ENCODE measurements around the gene GATA5. TPM values are rescaled to one million over a fixed set of nuclear protein-coding genes. Genes with fewer than 3 reads are reported as not detected.
"Not testable (repeated sequence)": the region's sequence is repeated elsewhere in the genome, so short reads cannot be mapped to it uniquely, and the experiment has no call there.

GATA5 gene
- polyA plus RNA-seq, 6 donors from 2014 or later, result not detected

DNA sequence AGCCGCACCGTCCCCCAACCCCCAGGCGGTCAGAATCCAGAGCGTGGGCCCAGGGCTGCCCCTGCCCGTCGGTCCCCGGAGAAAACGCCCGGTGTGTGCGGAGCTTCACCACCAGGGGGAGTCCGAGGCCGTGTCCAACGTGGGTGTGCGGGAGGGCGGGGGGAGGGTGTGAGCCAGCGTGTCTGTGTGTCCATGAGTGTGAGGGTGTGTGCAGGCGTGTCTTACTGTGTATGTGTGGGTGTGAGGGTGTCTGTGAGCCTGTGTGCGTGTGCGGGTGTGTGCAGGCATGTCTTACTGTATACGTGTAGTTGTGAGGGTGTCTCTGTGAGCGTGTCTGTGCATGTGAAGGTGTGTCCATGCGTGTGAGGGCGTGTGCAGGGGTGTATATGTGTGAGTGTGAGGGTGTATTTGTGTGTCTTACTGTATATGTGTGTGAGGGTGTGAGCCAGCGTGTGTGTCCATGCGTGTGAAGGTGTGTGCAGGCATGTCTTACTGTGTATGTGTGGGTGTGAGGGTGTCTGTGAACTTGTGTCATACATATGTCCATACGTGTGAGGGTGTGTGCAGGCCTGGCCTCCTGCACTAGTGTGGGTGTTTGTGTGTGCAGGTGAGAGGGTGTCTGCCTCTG lies 24.6 kb upstream of the GATA5 start:
- Mint-ChIP-seq H3K36me3 (no peaks in the 10 kb centered on the region), H3K9me3 (peaks cover 0 to 5% (median 0%) of the 10 kb centered on the region in 7 donors), H3K27ac (peak overlapping the region in 3 of 6 donors; percentile 21 to 88 (median 53)), H3K27me3 (no peaks in the 10 kb centered on the region), H3K4me3 (peak overlapping the region in 1 of 8 donors; percentile 37), H3K4me1 (peaks cover 20 to 27% (median 21%) of the 10 kb centered on the region in 3 donors)
- DNase-seq, result peak; percentile 68
- ATAC-seq (ENCODE audit: low read depth in 2 of 2), result peak; percentile 49 to 67

DNA sequence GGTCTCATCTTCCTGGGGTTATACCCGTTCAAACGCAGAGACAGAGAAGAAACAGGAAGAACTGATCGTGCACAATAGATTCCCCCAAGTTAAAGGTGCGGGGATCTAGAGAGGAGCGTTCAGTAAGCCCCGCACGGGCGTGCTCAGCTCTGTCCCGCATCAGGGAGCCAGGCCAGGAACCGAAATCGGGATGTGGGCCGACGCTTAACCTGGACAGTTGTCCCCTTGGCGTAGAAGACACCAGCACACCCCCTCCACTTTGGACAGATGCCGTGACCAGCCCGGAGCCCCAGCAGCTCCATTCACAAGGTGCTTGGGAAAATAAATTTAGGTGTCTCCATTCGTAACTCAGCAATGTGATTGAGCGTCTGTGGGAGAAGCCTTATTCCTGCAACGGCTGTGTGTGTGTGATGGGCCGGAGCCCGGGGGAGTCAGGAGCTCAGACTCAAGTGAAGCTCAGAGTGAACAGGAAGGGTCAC lies 24.0 kb upstream of the GATA5 start:
- DNase-seq (no peak), ATAC-seq (ENCODE audit: low read depth in 2 of 2) (peak; percentile 2 to 9)
- Mint-ChIP-seq H3K4me1 (peaks cover 21 to 33% (median 26%) of the 10 kb centered on the region in 3 donors), H3K4me3 (no peak overlapping the region), H3K27me3 (no peaks in the 10 kb centered on the region), H3K9me3 (peaks cover 0 to 5% (median 0%) of the 10 kb centered on the region in 7 donors), H3K36me3 (no peaks in the 10 kb centered on the region), H3K27ac (peak overlapping the region in 1 of 6 donors; percentile 62)

DNA sequence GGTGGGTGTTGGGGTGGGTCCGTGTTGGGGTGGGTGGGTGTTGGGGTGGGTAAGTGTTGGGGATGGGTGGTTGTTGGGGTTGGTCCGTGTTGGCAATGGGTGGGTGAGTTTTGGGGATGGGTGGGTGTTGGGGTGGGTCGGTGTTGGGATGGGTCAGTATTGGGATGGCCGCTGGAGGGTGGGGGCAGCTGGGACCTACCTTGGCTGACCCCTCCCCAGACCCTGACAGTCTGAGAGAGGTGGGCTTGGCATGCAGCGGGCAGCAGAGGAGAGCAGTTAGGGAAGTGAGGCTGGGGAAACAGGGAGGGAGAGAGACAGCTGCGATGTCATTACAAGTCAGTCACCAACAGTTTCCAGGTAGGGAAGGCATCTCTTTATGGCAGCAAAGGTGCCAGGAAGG lies 23.1 kb upstream of the GATA5 start:
- no peaks in the 10 kb centered on the region for H3K9me3 Mint-ChIP-seq
- DNase-seq (no peak), ATAC-seq (ENCODE audit: low read depth in 2 of 2) (no peak)
- no peak overlapping the region for H3K27ac Mint-ChIP-seq
- peaks cover 31 to 40% (median 35%) of the 10 kb centered on the region in 3 donors for H3K4me1 Mint-ChIP-seq
- no peaks in the 10 kb centered on the region for H3K36me3 Mint-ChIP-seq
- no peaks in the 10 kb centered on the region for H3K27me3 Mint-ChIP-seq
- no peak overlapping the region for H3K4me3 Mint-ChIP-seq

DNA sequence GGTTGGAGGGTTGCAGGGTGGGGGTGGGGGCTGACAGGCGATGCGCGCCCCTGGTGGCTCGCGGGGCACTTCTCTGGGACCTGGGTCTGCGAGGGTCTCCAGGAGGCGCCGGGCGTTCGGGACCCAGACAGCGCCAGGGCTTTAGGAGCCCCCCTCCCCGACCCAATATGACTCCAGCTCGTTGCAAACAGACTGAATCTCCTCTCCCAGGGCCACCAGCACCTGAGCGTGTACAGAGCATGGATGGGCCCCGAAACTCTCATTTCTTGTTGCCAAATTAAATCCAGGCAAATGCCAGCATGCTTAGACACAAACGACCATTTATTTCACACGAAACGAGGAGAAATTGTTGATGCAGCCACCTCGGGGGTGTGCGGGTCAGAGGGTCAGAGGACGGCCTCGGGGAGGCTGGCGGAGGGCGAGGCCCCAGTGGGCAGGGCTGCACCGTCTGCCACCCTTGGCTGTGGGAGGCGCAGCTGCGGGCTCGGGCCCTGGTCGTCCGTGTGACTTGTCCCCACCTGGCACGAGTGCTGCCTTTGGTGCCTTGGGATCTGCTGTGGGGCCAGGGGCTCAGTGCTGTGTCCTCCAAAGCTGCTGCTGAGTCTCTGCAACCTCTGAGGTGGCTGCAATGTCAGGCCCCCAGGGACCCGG lies 20.9 kb upstream of the GATA5 start:
- H3K9me3 Mint-ChIP-seq, result no peaks in the 10 kb centered on the region
- DNase-seq, result peak; percentile 32
- H3K4me3 Mint-ChIP-seq, result peak overlapping the region in 1 of 8 donors; percentile 71
- H3K36me3 Mint-ChIP-seq, result no peaks in the 10 kb centered on the region
- peak; percentile 45 to 48 for ATAC-seq (ENCODE audit: low read depth in 2 of 2)
- H3K27ac Mint-ChIP-seq, result no peak overlapping the region
- H3K27me3 Mint-ChIP-seq, result peaks cover 0 to 9% (median 4%) of the 10 kb centered on the region in 3 donors
- peaks cover 27 to 43% (median 34%) of the 10 kb centered on the region in 3 donors for H3K4me1 Mint-ChIP-seq

DNA sequence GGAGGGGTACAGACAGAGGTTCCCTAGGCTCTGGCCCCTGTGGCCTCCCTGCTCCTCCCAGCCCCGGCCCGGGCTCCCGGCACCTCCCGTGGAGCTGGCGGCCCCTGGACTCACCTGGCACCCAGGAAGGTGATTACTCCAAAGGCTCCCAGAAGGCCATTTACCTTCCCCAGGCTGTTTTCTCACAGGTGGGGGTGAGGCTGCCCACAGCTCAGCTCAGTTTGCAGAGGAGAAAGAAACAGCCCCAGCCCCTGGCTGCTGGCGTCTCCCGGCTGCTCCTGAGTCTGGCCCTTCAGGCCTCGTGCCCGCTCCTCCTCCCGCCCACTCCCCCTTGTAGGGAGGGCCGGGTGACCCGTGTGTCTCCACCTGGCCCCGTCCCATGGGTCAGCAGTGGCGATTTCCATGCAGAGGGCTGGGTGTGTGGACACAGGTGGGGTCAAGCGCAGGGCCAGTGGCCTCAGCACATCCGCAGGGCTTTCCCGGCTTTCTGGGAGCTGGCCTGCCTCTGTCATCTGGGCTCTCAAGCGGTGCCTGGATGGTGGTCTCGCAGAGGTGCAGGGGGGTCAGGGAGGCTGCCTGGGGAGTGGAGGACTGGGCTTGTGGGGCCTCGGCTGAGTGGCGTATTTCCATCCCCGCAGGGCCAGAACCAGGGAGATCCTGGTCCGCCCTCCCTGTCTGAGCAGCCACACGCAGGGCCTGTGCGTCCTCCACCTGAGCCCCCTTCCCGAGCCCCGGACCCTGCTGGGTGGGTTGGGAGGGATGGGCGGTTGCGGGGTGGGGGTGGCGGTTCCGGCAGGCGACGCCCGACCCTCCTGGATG lies 20.2 kb upstream of the GATA5 start:
- no peak for ATAC-seq (ENCODE audit: low read depth in 2 of 2)
- Mint-ChIP-seq H3K4me1 (peaks cover 23 to 42% (median 30%) of the 10 kb centered on the region in 3 donors), H3K27me3 (peaks cover 0 to 16% (median 11%) of the 10 kb centered on the region in 3 donors), H3K27ac (no peak overlapping the region), H3K36me3 (no peaks in the 10 kb centered on the region), H3K9me3 (no peaks in the 10 kb centered on the region), H3K4me3 (peak overlapping the region in 1 of 8 donors; percentile 12)
- no peak for DNase-seq

DNA sequence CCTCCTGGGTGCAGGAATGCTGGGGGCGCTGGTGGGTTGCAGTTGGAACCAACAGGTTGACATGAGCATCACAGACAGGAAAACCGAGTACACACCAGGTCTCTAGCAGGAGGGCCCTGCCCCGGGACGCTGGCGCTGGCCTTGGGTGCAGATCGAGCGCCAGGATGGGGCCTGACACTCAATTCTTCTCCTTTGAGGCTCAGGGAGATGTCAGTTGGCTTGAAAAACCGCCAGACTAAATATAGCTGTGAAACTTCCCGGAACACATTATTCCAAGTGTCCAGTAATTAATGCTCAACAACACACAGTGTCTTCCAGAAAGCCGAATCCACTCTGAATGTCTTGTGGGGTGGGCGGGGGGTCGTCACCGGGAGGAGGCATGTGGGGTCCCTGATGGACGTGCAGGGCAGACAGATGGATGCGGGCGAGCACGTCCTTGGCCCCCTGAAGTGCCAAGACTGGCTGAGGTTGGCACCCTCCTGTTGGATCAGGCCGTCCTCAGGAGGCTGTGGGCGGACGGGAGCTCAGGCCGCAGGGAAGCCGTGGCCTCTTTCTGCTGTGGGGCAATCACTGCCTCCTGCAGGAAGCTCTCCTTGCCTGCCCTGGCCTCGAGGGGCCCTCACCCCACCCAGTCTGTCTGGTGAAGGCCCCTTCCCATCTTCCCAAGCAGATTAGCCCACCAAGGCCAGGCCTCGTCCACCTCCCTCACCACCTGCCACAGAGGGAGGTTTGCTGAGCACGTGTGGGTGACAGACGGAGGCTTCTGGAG lies 19.4 kb upstream of the GATA5 start:
- peaks cover 15 to 34% (median 22%) of the 10 kb centered on the region in 3 donors for H3K4me1 Mint-ChIP-seq
- H3K4me3 Mint-ChIP-seq, result peak overlapping the region in 4 of 8 donors; percentile 60 to 88 (median 81)
- no peaks in the 10 kb centered on the region for H3K36me3 Mint-ChIP-seq
- ATAC-seq (ENCODE audit: low read depth in 2 of 2), result no peak
- H3K27ac Mint-ChIP-seq, result peak overlapping the region in 5 of 6 donors; percentile 23 to 93 (median 80)
- H3K27me3 Mint-ChIP-seq, result peaks cover 0 to 24% (median 19%) of the 10 kb centered on the region in 3 donors
- H3K9me3 Mint-ChIP-seq, result no peaks in the 10 kb centered on the region
- DNase-seq, result no peak

DNA sequence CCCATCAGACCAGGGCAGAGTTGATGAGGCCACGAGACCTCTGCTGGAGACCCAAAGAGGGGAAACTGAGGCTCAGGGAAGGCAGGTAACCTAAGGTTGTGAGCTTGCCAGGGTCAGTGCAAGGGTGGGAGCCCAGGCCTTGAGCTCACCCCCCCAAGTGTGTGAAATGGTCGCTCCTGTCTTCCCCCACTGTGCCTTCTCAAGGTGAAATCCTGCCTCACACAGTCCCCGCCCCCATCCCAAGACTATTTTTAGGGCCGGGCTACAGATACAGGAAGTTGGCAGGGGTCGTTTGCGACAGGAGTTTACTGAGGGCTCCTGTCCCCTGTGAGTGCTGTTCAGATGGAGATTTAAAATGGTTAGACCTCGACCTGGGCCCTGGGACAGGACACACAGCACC lies 18.7 kb upstream of the GATA5 start:
- Mint-ChIP-seq H3K4me3 (peak overlapping the region in 7 of 8 donors; percentile 54 to 88 (median 80)), H3K27ac (peak overlapping the region in 5 of 6 donors; percentile 23 to 93 (median 82)), H3K27me3 (peaks cover 0 to 30% (median 24%) of the 10 kb centered on the region in 3 donors), H3K4me1 (peaks cover 14 to 28% (median 18%) of the 10 kb centered on the region in 3 donors), H3K36me3 (no peaks in the 10 kb centered on the region), H3K9me3 (no peaks in the 10 kb centered on the region)
- peak; percentile 47 for DNase-seq
- peak; percentile 66 to 71 for ATAC-seq (ENCODE audit: low read depth in 2 of 2)

DNA sequence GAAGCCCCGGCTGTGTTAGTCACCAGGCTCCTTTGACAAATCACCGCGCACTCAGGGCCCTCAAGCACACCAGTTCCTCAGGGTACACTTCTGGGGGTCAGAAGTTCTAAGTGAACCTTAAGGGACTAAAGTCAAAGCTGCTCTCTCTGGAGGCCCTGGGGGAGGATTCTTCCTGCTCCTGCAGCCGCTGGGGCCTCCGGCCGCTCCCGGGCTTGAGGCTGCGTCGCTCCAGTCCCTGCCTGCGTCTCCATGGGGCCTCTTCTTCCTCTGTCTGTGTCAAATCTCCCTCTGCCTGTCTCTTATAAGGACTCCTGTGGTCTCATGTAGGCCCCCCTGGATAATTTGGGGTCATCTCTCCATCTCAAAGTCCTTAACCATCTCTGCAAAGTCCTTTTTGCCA lies 18.1 kb upstream of the GATA5 start:
- peaks cover 0 to 31% (median 25%) of the 10 kb centered on the region in 3 donors for H3K27me3 Mint-ChIP-seq
- ATAC-seq (ENCODE audit: low read depth in 2 of 2) (no peak), DNase-seq (no peak)
- H3K27ac Mint-ChIP-seq, result peak overlapping the region in 3 of 6 donors; percentile 75 to 93 (median 76)
- no peaks in the 10 kb centered on the region for H3K36me3 Mint-ChIP-seq
- H3K4me3 Mint-ChIP-seq, result peak overlapping the region in 4 of 8 donors; percentile 60 to 88 (median 81)
- H3K9me3 Mint-ChIP-seq, result no peaks in the 10 kb centered on the region
- H3K4me1 Mint-ChIP-seq, result peaks cover 14 to 28% (median 18%) of the 10 kb centered on the region in 3 donors

DNA sequence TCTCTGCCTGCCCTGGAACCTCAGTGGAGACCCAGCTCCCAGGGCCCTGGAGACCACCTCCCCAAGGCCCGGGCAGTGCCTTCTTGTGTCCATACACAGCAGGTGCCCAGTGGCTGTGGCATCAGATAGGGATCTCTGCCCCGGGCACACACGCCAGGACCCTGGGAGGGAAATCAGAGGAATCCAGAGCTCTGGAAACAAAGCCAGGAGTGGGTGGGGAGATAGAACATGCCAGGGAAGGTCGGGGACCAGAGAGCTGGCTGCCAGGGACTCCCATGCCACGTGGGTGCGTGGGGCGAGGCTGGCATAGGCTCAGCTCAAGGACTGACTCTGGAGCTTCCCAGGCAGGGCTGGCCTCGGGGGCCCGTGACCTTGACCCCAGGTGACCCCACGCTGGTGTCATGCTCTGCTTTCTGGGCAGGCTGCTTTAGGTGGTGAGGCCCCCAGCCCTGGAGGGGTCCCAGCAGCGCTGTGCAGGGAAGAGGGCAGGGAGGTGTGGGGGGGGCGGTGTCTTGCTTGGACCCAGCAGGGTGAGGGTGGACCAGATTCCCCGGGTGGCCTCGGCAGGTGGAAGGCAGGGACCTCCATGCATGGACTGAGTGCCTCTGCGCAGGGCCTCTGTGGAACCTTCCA lies 17.6 kb upstream of the GATA5 start:
- ATAC-seq (ENCODE audit: low read depth in 2 of 2), result no peak
- no peak overlapping the region for H3K4me3 Mint-ChIP-seq
- peaks cover 0 to 36% (median 30%) of the 10 kb centered on the region in 3 donors for H3K27me3 Mint-ChIP-seq
- no peaks in the 10 kb centered on the region for H3K36me3 Mint-ChIP-seq
- H3K4me1 Mint-ChIP-seq, result peaks cover 14 to 28% (median 18%) of the 10 kb centered on the region in 3 donors
- DNase-seq, result no peak
- peaks cover 0 to 2% (median 0%) of the 10 kb centered on the region in 7 donors for H3K9me3 Mint-ChIP-seq
- no peak overlapping the region for H3K27ac Mint-ChIP-seq

DNA sequence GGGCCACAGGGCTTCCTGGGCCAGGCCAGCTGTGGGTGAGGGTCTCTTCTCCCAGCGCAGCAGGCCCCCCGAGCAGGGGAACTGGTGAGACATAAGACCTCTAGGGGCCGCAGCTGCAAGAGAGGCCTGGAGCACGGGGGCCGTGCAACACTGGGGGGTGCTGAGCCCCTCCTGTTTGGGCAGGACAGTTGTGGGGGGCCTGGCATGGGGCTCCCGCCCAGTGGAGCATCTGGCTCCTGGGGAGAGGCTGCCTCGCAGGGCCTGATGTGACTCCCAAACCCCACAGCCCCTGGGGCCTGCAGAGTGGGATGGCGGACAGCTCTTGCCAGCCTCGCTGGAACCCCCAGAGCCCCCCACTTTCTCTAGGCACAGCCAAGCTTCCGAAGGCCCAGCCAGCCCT lies 16.9 kb upstream of the GATA5 start:
- no peaks in the 10 kb centered on the region for H3K36me3 Mint-ChIP-seq
- no peak overlapping the region for H3K27ac Mint-ChIP-seq
- H3K9me3 Mint-ChIP-seq, result peaks cover 0 to 3% (median 0%) of the 10 kb centered on the region in 7 donors
- DNase-seq (no peak), ATAC-seq (ENCODE audit: low read depth in 2 of 2) (no peak)
- peaks cover 14 to 28% (median 18%) of the 10 kb centered on the region in 3 donors for H3K4me1 Mint-ChIP-seq
- no peak overlapping the region for H3K4me3 Mint-ChIP-seq
- H3K27me3 Mint-ChIP-seq, result peaks cover 0 to 42% (median 34%) of the 10 kb centered on the region in 3 donors

DNA sequence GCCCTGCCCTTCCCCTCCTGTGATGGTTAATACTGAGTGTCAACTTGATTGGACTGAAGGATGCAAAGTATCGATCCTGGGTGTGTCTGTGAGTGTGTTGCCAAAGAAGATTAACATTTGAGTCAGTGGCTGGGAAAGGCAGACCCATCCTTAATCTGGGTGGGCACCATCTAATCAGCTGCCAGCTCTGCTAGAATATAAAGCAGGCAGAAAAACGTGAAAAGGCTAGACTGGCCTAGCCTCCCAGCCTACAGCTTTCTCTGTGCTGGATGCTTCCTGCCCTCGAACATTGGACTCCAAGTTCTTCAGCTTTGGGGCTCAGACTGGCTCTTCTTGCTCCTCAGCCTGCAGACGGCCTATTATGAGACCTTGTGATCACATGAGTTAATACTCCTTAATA lies 15.0 kb upstream of the GATA5 start:
- Mint-ChIP-seq H3K27ac (peak overlapping the region in 1 of 6 donors; percentile 59), H3K27me3 (peaks cover 7 to 61% (median 48%) of the 10 kb centered on the region in 3 donors)

DNA sequence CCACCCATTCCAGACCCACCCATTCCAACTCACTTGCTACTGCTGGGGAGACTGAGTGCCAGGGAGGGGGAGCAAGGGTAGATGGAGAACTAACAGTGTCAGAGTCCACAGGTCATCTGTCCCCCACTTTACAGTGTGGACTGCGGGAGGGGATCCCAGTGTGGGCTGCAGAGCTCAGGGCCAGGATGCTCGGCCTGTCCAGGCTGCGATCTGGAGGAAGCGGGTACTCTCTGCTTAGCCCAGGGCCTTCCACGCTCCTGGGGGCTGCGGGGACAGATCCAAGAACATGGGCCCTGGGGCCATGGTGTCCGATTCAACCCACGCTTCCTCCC lies 14.1 kb upstream of the GATA5 start:
- H3K4me3 Mint-ChIP-seq, result no peak overlapping the region
- no peak for DNase-seq
- no peak overlapping the region for H3K27ac Mint-ChIP-seq
- peaks cover 10 to 18% (median 10%) of the 10 kb centered on the region in 3 donors for H3K4me1 Mint-ChIP-seq
- H3K27me3 Mint-ChIP-seq, result peaks cover 7 to 69% (median 57%) of the 10 kb centered on the region in 3 donors
- H3K36me3 Mint-ChIP-seq, result no peaks in the 10 kb centered on the region
- peaks cover 0 to 3% (median 0%) of the 10 kb centered on the region in 7 donors for H3K9me3 Mint-ChIP-seq
- ATAC-seq (ENCODE audit: low read depth in 2 of 2), result no peak

More for the DNA sequence above, 15.0 kb upstream of the GATA5 start:
- not testable (repeated sequence) for DNase-seq; H3K9me3 Mint-ChIP-seq; ATAC-seq (ENCODE audit: low read depth in 2 of 2); H3K36me3 Mint-ChIP-seq
- H3K4me1 Mint-ChIP-seq, result peaks cover 10 to 24% (median 15%) of the 10 kb centered on the region in 3 donors
- peak overlapping the region in 1 of 8 donors; percentile 32 for H3K4me3 Mint-ChIP-seq

All from naive B cell (primary cell).